Activated B cell treated with CpG ODN at 0.5 μM for 24 hours (primary cell): ENCODE results near the gene ZCCHC14. TPM values are rescaled to one million over a fixed set of nuclear protein-coding genes. Genes with fewer than 3 reads are reported as not detected.
A peak's percentile ranks its signal among the peaks of the same experiment; 100 is the strongest.

Source experiments
- ATAC-seq: fragments of 200-7000 bp; cut with Tn5 transposase; one replicate; pipeline ENCODE4 v1.10.0; 2021; ENCODE audit warnings: low read depth, mild to moderate bottlenecking, moderate library complexity
- CTCF ChIA-PET: fragments of 350-600 bp; sonication (Branson Sonifier 250); formaldehyde crosslinking; loops from one replicate; lab custom pipeline; 2021; ENCODE audit warnings: antibody characterized with exemption; lab: Charles Lee
- POLR2A ChIA-PET: fragments of 350-600 bp; sonication (Branson Sonifier 250); formaldehyde crosslinking; loops from one replicate; lab custom pipeline; 2021; ENCODE audit warnings: antibody characterized with exemption; lab: Charles Lee
- DNase-seq: peaks from one replicate; pipeline ENCODE4 v3.0.0; 2022
- H3K27ac Mint-ChIP-seq: one replicate; pipeline ENCODE4 v1.8.0; 2020; ENCODE audit warnings: mixed read lengths
- H3K27me3 Mint-ChIP-seq: one replicate; pipeline ENCODE4 v1.8.0; 2021; ENCODE audit warnings: mixed read lengths
- H3K36me3 Mint-ChIP-seq: one replicate; pipeline ENCODE4 v1.8.0; 2021; ENCODE audit warnings: low read depth, mixed read lengths
- H3K4me1 Mint-ChIP-seq: one replicate; pipeline ENCODE4 v1.8.0; 2021; ENCODE audit warnings: mixed read lengths
- H3K4me3 Mint-ChIP-seq: one replicate; pipeline ENCODE4 v1.8.0; 2020; ENCODE audit warnings: mild to moderate bottlenecking, mixed read lengths
- H3K9me3 Mint-ChIP-seq: one replicate; pipeline ENCODE4 v1.8.0; 2020; ENCODE audit warnings: mixed read lengths
- CTCF ChIP-seq: fragments of 200-600 bp; IDR thresholded peaks from one replicate; pipeline ENCODE4 v1.8.0; 2022; ENCODE audit warnings: antibody characterized with exemption, mild to moderate bottlenecking
- intact Hi-C: fragments of 100-400 bp; cut with micrococcal nuclease; formaldehyde crosslinking; loops from one replicate; pipeline ENCODE4 v1.15.1; 2024
- total RNA-seq: library from RNA; stranded (reverse); gene quantifications from 2 replicates; pipeline ENCODE4 v1.2.3, GENCODE V29; 2022

Gene ZCCHC14
- total RNA-seq, 1 donor from 2014 or later, result 3.8 TPM

- H3K36me3 Mint-ChIP-seq, result peaks cover 31% of the 10 kb centered on the region
- TF ChIP-seq CTCF, result no peak
- ATAC-seq (no peak), DNase-seq (no peak)
- no peaks in the 10 kb centered on the region for H3K9me3 Mint-ChIP-seq
- H3K4me3 Mint-ChIP-seq, result no peak overlapping the region
- CTCF ChIA-PET, result no interaction called here
- no peak overlapping the region for H3K27ac Mint-ChIP-seq
- POLR2A ChIA-PET, result no interaction called here
- no peaks in the 10 kb centered on the region for H3K27me3 Mint-ChIP-seq
- peaks cover 5% of the 10 kb centered on the region for H3K4me1 Mint-ChIP-seq
- intact Hi-C loops, result no loop called here
Measured at GRCh38 chr16:87409781-87410180, 83.0 kb downstream of the ZCCHC14 start.

GRCh38 chr16:87409153-87409552 is 83.7 kb downstream of the ZCCHC14 start:
- Mint-ChIP-seq H3K27me3 (no peaks in the 10 kb centered on the region), H3K4me3 (no peak overlapping the region), H3K27ac (no peak overlapping the region), H3K4me1 (peaks cover 5% of the 10 kb centered on the region), H3K36me3 (peaks cover 36% of the 10 kb centered on the region), H3K9me3 (no peaks in the 10 kb centered on the region)
- ChIA-PET CTCF (no interaction called here), POLR2A (no interaction called here)
- ATAC-seq (no peak), DNase-seq (no peak)
- intact Hi-C loops, result no loop called here
- no peak for TF ChIP-seq CTCF

GRCh38 chr16:87407511-87408112 is 85.2 kb downstream of the ZCCHC14 start:
- intact Hi-C loops, result no loop called here
- POLR2A ChIA-PET, result interaction anchor here (1.0 kb wide), 1 partner anchor 24 kb away, joined by 3 read pairs; the partner anchor contains the start of gene FBXO31
- Mint-ChIP-seq H3K27ac (no peak overlapping the region), H3K9me3 (no peaks in the 10 kb centered on the region), H3K4me3 (peak overlapping the region; percentile 28), H3K36me3 (peaks cover 46% of the 10 kb centered on the region), H3K4me1 (peaks cover 5% of the 10 kb centered on the region), H3K27me3 (no peaks in the 10 kb centered on the region)
- CTCF ChIA-PET, result no interaction called here
- TF ChIP-seq CTCF, result no peak
- ATAC-seq, result peak; percentile 58
- no peak for DNase-seq

GRCh38 chr16:87406495-87407088 is 86.2 kb downstream of the ZCCHC14 start:
- intact Hi-C loops, result no loop called here
- ChIA-PET CTCF (no interaction called here), POLR2A (interaction anchor here (0.8 kb wide), 1 partner anchor 360 kb away, joined by 3 read pairs; the partner anchor contains the start of gene KLHDC4)
- peaks cover 5% of the 10 kb centered on the region for H3K4me1 Mint-ChIP-seq
- no peak for DNase-seq
- H3K4me3 Mint-ChIP-seq, result no peak overlapping the region
- TF ChIP-seq CTCF, result no peak
- no peak for ATAC-seq
- H3K9me3 Mint-ChIP-seq, result no peaks in the 10 kb centered on the region
- H3K36me3 Mint-ChIP-seq, result peaks cover 51% of the 10 kb centered on the region
- no peaks in the 10 kb centered on the region for H3K27me3 Mint-ChIP-seq
- no peak overlapping the region for H3K27ac Mint-ChIP-seq

- Mint-ChIP-seq H3K4me3 (no peak overlapping the region), H3K36me3 (peaks cover 62% of the 10 kb centered on the region), H3K27me3 (no peaks in the 10 kb centered on the region), H3K27ac (no peak overlapping the region), H3K9me3 (no peaks in the 10 kb centered on the region), H3K4me1 (peaks cover 5% of the 10 kb centered on the region)
- ATAC-seq (no peak), DNase-seq (no peak)
- ChIA-PET CTCF (no interaction called here), POLR2A (no interaction called here)
- intact Hi-C loops, result no loop called here
- no peak for TF ChIP-seq CTCF
Measured at GRCh38 chr16:87404764-87405625, 87.8 kb downstream of the ZCCHC14 start.
